Fibroblast of villous mesenchyme (primary cell): ENCODE measurements around the gene SNX13. TPM values are rescaled to one million over a fixed set of nuclear protein-coding genes. Genes with fewer than 3 reads are reported as not detected.

Experiments
- DNase-seq: peaks from one replicate; pipeline ENCODE4 v3.0.0-alpha.2; 2010; ENCODE audit warnings: low read depth
- H3K4me3 ChIP-seq: 2 replicates; pipeline ENCODE4 v1.5.1; 2011; ENCODE audit warnings: low read depth, mild to moderate bottlenecking, low read length
- CTCF ChIP-seq: IDR thresholded peaks from 2 replicates; pipeline ENCODE4 v1.5.1; 2012; ENCODE audit warnings: low read depth, mild to moderate bottlenecking, low read length; ENCODE audit not compliant: insufficient read depth
- total RNA-seq: library from RNA; depleted of rRNA; stranded (reverse); fragments of >200 nt; gene quantifications from 2 replicates; pipeline ENCODE4 v1.2.3, GENCODE V29; 2012

The SNX13 gene
- total RNA-seq, 1 donor = 51.8 TPM

GRCh38 chr7:17879075-17879661 is 61.1 kb downstream of the SNX13 start:
- H3K4me3 ChIP-seq = no peak overlapping the region
- DNase-seq = no peak
- TF ChIP-seq CTCF = no peak

GRCh38 chr7:17878627-17879026 is 61.7 kb downstream of the SNX13 start:
- no peak for DNase-seq
- TF ChIP-seq CTCF = no peak
- H3K4me3 ChIP-seq = no peak overlapping the region

GRCh38 chr7:17871815-17872533 is 68.3 kb downstream of the SNX13 start:
- DNase-seq = no peak
- no peak for TF ChIP-seq CTCF

GRCh38 chr7:17870406-17870805 is 69.9 kb downstream of the SNX13 start:
- no peak overlapping the region for H3K4me3 ChIP-seq
- DNase-seq = no peak
- TF ChIP-seq CTCF = no peak

More at GRCh38 chr7:17871815-17872533, 68.3 kb downstream of the SNX13 start:
- no peak overlapping the region for H3K4me3 ChIP-seq

- no peak overlapping the region for H3K4me3 ChIP-seq
- no peak for DNase-seq
- TF ChIP-seq CTCF = no peak
Measured at GRCh38 chr7:17863809-17864143, 76.5 kb downstream of the SNX13 start.

- DNase-seq = no peak
- no peak for TF ChIP-seq CTCF
- no peak overlapping the region for H3K4me3 ChIP-seq
Measured at GRCh38 chr7:17863095-17863808, 77.0 kb downstream of the SNX13 start.

- TF ChIP-seq CTCF = no peak
- no peak for DNase-seq
- no peak overlapping the region for H3K4me3 ChIP-seq
Measured at GRCh38 chr7:17856251-17856650, 84.0 kb downstream of the SNX13 start.
